HL-60 (cell line): Measurements from ENCODE around the gene MCIDAS. TPM values are rescaled to one million over a fixed set of nuclear protein-coding genes. Genes with fewer than 3 reads are reported as not detected.

Source experiments
- DNase-seq, 2 experiments: peaks; one replicate each; pipeline ENCODE4 v3.0.0-alpha.2; 2010 to 2020; ENCODE audit warnings: low read depth in 1 of 2, low spot score in 1 of 2
- H3K27ac ChIP-seq: fragments of 250-450 bp; sonication (Bioruptor Pico); replicated peaks from 2 replicates; pipeline ENCODE4 v1.5.1; 2020; ENCODE audit warnings: mild to moderate bottlenecking, moderate library complexity
- H3K27me3 ChIP-seq: fragments of 250-450 bp; sonication (Bioruptor Pico); 2 replicates; pipeline ENCODE4 v1.5.1; 2021; ENCODE audit warnings: mild to moderate bottlenecking, moderate library complexity; ENCODE audit not compliant: insufficient read depth, poor library complexity, severe bottlenecking
- H3K4me3 ChIP-seq: replicated peaks from 2 replicates; pipeline ENCODE4 v1.5.1; 2011; ENCODE audit warnings: mild to moderate bottlenecking, control low read depth, low read length; ENCODE audit not compliant: insufficient read depth
- GABPA ChIP-seq: IDR thresholded peaks from 2 replicates; pipeline ENCODE4 v1.6.1; 2012; ENCODE audit warnings: low read depth
- POLR2AphosphoS5 ChIP-seq: IDR thresholded peaks from 2 replicates; pipeline ENCODE4 v1.6.1; 2012; ENCODE audit warnings: low read depth
- REST ChIP-seq: IDR thresholded peaks from 2 replicates; pipeline ENCODE4 v1.6.1; 2012; ENCODE audit warnings: low read depth; ENCODE audit not compliant: insufficient replicate concordance
- SPI1 ChIP-seq: IDR thresholded peaks from 2 replicates; pipeline ENCODE4 v1.6.1; 2012; ENCODE audit warnings: low read depth, mild to moderate bottlenecking, borderline replicate concordance
- microRNA-seq: library from miRNA; unstranded; fragments of <30 nt; microRNA quantifications from one replicate; pipeline ENCODE4, GENCODE V29; 2018
- TF ChIP-seq, protein P1 (sequence below): IDR thresholded peaks from one replicate; pipeline ENCODE4 v1.5.1; 2011; ENCODE audit warnings: low read length, control low read depth, inconsistent platforms; ENCODE audit not compliant: insufficient read depth

MCIDAS gene

DNA sequence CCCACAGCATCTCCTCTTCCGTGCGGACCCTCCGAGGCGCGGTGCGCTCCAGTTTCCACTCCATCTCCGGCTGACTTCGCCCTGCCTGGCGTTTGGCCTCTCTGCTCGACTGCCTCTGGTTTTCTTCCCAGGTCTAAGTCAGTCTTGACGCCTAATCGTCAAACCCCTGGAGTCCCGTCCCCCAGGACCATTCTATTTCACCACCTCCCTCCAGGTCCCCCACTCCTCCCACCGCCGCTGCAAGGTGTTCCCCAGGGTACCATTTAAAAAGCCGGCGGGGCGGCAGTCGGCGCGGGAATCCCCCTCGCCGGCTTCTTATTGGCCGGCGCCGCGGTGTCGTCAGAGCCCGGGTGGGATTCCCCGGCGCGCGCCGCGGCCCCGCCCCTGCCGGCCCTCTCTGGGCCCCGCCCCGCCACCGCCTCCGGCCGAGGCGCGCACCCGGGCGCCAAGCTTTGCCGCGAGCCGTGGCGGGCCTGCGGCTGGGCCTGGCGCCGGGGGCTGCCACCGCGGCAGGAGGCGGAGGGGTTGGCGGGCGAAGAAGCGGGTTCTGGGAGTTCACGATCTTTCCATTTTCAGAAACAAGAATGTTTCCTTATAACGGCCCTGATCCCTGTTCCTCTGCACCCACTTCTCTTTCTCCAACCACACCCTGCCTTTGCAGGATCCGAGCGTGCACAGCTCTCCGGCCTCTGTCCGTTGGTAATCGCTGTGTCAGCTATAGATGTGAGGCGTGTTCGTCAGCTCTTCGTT, 54.0 kb downstream of the MCIDAS start, which contains the start of gene CDC20B:
TSS of gene CDC20B (minus strand) at position 241 of the 750 bp plus-strand sequence. CDS start at position 64, 177 bp downstream.
- peak in 1 of 2 experiments; percentile 17 for DNase-seq
- peaks cover 6% of the 10 kb centered on the region for H3K27me3 ChIP-seq
- TF ChIP-seq GABPA (no peak), SPI1 (peak; percentile 12; the same call in 1 of the 2 replicates), POLR2AphosphoS5 (no peak)
- peak within 1 kb of the TSS; percentile 46 for H3K4me3 ChIP-seq
- H3K27ac ChIP-seq: no peak within 1 kb of the TSS

- H3K27me3 ChIP-seq: peaks cover 6% of the 10 kb centered on the region
- H3K27ac ChIP-seq: no peak overlapping the region
- peak; percentile 23 to 54 for DNase-seq
- peak overlapping the region; percentile 46 for H3K4me3 ChIP-seq
- TF ChIP-seq, protein P1, sequence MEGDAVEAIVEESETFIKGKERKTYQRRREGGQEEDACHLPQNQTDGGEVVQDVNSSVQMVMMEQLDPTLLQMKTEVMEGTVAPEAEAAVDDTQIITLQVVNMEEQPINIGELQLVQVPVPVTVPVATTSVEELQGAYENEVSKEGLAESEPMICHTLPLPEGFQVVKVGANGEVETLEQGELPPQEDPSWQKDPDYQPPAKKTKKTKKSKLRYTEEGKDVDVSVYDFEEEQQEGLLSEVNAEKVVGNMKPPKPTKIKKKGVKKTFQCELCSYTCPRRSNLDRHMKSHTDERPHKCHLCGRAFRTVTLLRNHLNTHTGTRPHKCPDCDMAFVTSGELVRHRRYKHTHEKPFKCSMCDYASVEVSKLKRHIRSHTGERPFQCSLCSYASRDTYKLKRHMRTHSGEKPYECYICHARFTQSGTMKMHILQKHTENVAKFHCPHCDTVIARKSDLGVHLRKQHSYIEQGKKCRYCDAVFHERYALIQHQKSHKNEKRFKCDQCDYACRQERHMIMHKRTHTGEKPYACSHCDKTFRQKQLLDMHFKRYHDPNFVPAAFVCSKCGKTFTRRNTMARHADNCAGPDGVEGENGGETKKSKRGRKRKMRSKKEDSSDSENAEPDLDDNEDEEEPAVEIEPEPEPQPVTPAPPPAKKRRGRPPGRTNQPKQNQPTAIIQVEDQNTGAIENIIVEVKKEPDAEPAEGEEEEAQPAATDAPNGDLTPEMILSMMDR: peak; percentile 30
- no peak for TF ChIP-seq REST
Observed at GRCh38 chr5:55172051-55172899, 54.8 kb downstream of the MCIDAS start.

DNA sequence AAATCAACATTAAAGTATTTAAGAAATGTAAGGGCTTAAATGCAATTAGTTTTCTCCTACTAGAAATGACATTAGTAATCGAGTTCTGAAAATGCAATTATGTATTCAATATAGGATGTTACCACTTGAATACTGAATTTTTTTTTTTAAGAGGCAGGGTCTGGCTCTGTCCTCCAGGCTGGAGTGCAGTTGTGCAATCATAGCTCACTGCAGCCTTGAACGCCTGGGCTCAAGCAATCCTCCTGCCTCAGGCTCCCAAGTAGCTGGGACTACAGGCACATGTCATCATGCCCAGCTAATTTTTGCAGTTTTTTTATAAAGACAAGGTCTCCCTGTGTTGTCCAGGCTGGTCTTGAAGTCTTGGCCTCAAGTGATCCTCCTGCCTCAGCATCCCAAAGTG, 55.6 kb downstream of the MCIDAS start:
- no peak for DNase-seq
- Histone ChIP-seq H3K27ac (no peak overlapping the region), H3K27me3 (peaks cover 6% of the 10 kb centered on the region), H3K4me3 (no peak overlapping the region)
- TF ChIP-seq SPI1 (no peak), REST (no peak), POLR2AphosphoS5 (no peak), GABPA (no peak)
- TF ChIP-seq, protein P1: no peak

Small RNAs within 50 kb of the gene (microRNA-seq; reads per million reads assigned to microRNA genes)
- gene MIR449A (11.8 reads per million, percentile 35 among the genes with 10 or more reads in this experiment), gene MIR449B (not detected), gene MIR449C (2.4 reads per million)
